ENCODE results near the gene MAT1A.

GRCh38 chr10:80319318-80319717 is 29.9 kb upstream of the MAT1A start:
- TF ChIP-seq, protein P1, sequence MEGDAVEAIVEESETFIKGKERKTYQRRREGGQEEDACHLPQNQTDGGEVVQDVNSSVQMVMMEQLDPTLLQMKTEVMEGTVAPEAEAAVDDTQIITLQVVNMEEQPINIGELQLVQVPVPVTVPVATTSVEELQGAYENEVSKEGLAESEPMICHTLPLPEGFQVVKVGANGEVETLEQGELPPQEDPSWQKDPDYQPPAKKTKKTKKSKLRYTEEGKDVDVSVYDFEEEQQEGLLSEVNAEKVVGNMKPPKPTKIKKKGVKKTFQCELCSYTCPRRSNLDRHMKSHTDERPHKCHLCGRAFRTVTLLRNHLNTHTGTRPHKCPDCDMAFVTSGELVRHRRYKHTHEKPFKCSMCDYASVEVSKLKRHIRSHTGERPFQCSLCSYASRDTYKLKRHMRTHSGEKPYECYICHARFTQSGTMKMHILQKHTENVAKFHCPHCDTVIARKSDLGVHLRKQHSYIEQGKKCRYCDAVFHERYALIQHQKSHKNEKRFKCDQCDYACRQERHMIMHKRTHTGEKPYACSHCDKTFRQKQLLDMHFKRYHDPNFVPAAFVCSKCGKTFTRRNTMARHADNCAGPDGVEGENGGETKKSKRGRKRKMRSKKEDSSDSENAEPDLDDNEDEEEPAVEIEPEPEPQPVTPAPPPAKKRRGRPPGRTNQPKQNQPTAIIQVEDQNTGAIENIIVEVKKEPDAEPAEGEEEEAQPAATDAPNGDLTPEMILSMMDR (IDR thresholded peaks at IDR 0.05): no peak
- TF ChIP-seq SIN3A (IDR thresholded peaks at IDR 0.05; ENCODE audit: borderline replicate concordance, insufficient read depth, low read depth, low read length): no peak

Data from Panc1 (cell line).